Endothelial cell of hepatic sinusoid (primary cell): ENCODE data around the gene FSTL5.

Experiments used
- in situ Hi-C: cut with HindIII; loops from 2 replicates; pipeline ENCODE4 v1.10.0; 2017; ENCODE audit warnings: low sequenced_read_pairs

FSTL5 gene

GRCh38 chr4:161466316-161466715 lies 697.5 kb downstream of the FSTL5 start:
- in situ Hi-C loops, result no loop called here

DNA sequence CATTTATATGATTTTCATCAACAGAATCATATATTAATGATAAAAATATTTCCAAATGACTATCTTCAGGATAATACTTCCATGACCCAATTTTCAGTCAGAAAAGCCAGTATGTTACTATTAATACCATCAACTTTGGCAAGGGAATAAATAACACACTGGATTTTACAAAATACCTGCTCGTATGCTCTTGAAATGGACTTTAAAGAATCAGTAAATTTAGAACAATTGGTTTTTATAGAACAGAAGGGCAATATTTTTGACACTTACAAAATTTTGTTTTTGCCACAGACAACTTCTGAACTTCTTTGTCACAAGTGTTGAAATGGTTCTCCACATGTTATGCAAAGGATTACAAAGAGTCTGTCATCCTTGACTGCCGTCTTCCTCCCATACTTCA lies 700.4 kb downstream of the FSTL5 start:
- in situ Hi-C loops, result no loop called here

DNA sequence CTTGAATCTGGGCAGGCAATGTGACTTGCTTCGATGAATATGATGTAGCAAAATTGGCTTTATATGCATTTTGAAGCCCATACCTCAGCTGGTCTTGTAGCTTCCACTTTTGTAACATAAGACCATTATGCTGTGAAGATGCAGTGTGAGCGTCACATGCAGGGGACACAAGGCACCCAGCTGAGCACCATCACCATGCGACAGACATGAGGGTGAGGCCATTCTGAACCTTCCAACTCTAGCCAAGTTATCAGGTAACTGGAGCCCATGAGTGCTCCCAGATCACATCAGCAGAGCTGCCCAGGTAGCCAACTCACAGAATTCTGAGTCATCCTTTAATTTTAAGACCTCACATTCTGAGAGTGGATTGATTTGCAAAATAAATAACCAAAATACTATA lies 705.9 kb downstream of the FSTL5 start:
- in situ Hi-C loops, result no loop called here

GRCh38 chr4:161457311-161457710 lies 706.5 kb downstream of the FSTL5 start:
- in situ Hi-C loops, result no loop called here

DNA sequence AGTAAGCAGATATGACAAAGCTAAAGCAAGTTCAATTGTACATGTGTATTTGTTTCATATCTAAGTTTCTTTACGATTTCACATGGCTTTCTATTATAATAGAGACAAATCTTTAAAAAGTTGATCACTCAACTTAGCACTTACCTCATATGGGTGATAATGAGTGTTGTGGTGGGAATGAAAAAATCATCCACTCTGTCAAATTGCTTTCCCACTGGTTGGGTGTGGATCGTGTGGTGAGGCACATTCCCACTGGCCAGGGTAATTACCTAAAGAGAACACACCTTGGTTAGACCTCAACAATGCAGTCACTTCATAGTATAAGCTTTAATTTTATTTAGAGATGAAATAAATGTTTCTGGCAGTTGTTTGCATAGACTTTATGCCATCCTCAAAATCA lies 708.9 kb downstream of the FSTL5 start:
- in situ Hi-C loops, result no loop called here

- in situ Hi-C loops, result no loop called here
Measured at GRCh38 chr4:161448550-161449180, 715.1 kb downstream of the FSTL5 start.

- in situ Hi-C loops, result no loop called here
Measured at GRCh38 chr4:161444626-161445025, 719.2 kb downstream of the FSTL5 start.

DNA sequence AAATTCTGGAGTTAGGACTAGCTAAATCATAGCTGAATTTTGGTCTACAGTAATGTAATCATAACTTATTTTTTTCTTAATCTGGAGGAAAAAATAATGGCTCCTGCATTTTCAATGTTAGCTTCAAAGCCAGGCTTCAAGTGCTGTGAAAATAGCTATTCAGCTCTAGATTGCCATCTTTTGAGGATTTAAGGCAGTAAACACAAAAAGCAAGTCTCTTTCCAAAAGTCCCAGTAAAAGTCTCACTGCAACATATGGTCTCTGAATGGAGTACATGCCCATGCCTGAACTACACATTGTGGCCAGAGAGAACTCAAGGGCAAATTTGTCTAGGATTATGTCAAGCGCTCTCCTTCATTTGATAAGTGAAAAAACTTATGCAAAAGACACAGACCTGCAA lies 720.9 kb downstream of the FSTL5 start:
- in situ Hi-C loops, result no loop called here

DNA sequence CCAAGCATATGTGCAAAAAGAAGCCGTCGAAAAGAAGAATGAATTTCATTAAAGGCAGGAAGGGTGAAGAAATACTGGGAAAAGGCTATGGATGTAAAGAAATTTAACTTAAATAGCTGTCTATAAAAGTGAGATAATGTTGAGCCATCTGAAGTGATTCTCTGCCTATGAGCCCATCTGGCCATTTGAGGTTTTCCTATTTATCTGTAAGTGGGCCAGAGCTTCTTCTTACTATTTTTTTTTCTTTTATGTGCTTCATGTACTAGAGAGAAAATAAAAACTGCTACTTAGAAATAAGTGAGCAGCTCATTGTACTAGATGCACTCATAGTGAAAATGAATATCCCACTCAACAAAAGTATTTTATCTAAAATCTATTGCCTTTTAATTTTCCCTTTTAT lies 725.7 kb downstream of the FSTL5 start:
- in situ Hi-C loops, result no loop called here

DNA sequence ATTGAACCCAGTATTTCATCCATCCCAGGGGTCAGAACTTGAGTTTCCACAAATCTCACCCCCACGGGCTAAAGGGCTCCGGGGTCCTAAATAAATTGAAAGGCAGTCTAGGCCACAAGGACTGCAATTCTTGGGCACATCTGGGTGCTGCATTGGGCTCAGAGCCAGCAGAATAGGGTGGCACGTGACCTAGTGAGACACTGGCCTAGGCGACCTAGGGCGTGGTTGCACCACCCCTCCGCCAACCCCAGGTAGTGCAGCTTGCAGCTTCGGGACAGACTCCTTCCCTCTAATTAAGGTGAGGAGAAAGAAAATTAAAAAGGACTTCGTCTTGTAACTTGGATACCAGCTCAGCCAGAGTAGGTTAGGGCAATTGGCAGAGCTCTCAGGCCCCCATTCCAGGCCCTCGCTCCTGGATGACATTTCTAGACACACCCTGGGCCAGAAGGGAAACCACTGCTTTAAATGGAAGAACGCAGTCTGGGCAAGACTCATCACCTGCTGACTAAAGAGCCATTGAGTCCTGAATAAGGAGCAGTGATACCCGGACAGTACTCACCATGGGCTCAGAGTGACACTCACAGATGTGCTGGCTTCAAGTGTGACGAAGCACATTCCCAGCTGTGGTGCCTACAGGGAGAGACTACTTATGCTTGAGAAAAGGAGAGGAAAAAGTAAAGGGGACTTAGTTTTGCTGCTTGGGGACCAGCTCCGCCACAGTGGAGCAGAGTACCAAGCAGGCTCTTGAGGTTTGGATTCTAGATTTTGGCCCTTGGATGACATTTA lies 735.4 kb downstream of the FSTL5 start:
- in situ Hi-C loops, result no loop called here

GRCh38 chr4:161419822-161420221 lies 744.0 kb downstream of the FSTL5 start:
- in situ Hi-C loops, result no loop called here

DNA sequence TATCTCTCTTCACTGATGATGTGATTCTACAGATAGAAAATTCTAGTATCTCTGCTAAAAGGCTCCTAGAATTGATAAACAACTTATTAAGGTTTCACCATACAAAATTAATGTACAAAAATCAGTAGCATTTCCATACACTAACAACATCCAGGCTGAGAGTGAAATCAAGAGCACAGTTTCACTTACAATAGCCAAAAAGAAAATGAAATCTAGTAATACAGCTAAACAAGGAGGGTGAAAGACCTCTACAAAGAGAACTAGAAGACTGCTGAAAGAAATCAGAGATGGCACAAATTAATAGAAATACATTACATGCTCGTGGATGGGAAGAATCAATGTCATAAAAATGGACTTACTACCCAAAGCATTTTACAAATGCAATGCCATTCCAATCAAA lies 751.9 kb downstream of the FSTL5 start:
- in situ Hi-C loops, result no loop called here

DNA sequence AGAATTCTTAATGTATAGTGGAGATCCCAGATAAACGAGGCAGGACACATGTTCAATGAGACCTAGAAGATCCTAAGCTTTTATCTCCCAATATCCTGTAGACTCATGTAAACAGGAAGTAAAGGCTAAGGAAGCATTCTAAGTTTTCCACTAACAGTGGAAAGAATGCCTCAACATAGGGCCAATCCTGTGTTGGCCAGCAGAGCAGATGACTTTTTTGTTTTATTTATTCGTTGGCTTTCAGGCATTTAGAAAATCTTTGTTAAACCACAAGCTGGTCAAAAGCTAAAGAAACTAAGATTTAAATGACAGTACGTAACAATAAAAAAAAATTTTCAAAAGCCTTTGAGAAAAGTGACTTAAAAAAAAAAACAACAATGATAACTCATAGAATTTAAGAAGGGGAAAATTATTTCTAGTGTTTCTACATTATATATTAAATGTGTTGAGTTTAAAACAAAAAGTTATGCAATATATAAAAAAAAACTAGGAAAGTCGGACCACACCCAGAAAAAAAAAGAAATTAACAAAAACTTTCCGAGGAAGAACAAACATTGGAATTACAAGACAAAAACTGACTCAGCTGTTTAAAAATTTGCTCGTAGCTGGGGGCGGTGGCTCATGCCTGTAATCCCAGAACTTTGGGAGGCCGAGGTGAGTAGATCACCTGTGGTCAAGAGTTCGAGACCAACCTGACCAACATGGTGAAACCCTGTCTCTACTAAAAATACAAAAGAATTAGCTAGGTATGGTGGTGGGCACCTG lies 759.3 kb downstream of the FSTL5 start:
- in situ Hi-C loops, result no loop called here

DNA sequence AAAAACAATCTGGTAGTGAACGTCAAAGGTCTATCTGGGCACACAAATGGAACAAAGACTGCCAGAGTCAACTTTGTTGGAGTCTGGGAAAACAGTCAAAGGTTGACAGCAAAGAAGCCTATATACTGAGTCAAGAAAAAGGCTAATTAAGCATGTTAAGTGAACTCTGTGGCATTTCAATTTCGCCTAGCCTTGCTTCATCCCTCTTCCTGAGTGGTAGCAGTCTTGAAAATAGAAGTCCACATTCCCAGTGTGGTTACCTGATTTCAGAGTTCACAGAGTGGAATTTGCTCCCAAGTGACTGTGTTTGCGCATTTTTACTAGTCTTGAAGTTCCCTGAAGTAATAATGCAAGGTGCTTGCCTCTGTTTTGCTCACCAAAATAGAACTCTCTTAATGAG lies 760.0 kb downstream of the FSTL5 start:
- in situ Hi-C loops, result no loop called here

- in situ Hi-C loops, result no loop called here
Measured at GRCh38 chr4:161393602-161394001, 770.2 kb downstream of the FSTL5 start.

- in situ Hi-C loops, result no loop called here
Measured at GRCh38 chr4:161382655-161383054, 781.1 kb downstream of the FSTL5 start.

GRCh38 chr4:161376275-161376674 lies 787.5 kb downstream of the FSTL5 start:
- in situ Hi-C loops, result no loop called here

DNA sequence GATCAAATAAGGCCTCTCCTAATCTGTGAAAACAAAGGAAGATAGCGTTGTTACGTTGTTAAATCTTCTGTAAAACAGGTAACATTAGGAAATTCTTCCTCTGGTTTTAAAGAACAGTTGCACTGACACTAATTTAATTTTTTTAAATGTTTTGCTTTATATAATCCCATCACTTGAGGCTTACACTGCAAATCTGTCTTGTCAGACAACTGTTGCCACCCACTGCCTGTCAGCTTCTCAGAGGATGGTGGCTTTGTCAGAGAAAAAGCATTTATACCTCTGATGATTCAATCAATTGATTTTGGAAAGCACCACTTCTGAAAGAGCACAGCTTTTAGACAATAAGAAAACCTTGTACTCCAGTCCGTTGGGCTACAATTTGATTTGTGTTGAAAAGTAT lies 799.1 kb downstream of the FSTL5 start:
- in situ Hi-C loops, result no loop called here

GRCh38 chr4:161360982-161361381 lies 802.8 kb downstream of the FSTL5 start:
- in situ Hi-C loops, result no loop called here

GRCh38 chr4:161359491-161359890 lies 804.3 kb downstream of the FSTL5 start:
- in situ Hi-C loops, result no loop called here

GRCh38 chr4:161356351-161356750 lies 807.4 kb downstream of the FSTL5 start:
- in situ Hi-C loops, result no loop called here

- in situ Hi-C loops, result no loop called here
Measured at GRCh38 chr4:161350946-161351345, 812.9 kb downstream of the FSTL5 start.
